Transverse colon (tissue), 4 donors: ENCODE results near the gene POLR1D. TPM values are rescaled to one million over a fixed set of nuclear protein-coding genes. Genes with fewer than 3 reads are reported as not detected.

Experiments
- DNase-seq: peaks from one replicate; pipeline ENCODE4 v3.0.0-alpha.2; 2019
- H3K27ac ChIP-seq, 4 donors: fragments of 200-600 bp; sonication (generic); 2 replicates each; pipeline ENCODE4 v1.5.1; 2016 to 2018; ENCODE audit warnings: inconsistent platforms in 4 of 4
- H3K27me3 ChIP-seq: fragments of 200-600 bp; sonication (generic); 2 replicates; pipeline ENCODE4 v1.5.1; 2017; ENCODE audit warnings: inconsistent platforms
- H3K36me3 ChIP-seq, 4 donors: fragments of 200-600 bp; sonication (generic); 2 replicates each; pipeline ENCODE4 v1.5.1; 2017 to 2019; ENCODE audit warnings: inconsistent platforms in 4 of 4
- H3K4me1 ChIP-seq, 4 donors: fragments of 200-600 bp; sonication (generic); 2 replicates each; pipeline ENCODE4 v1.5.1; 2017 to 2020; ENCODE audit warnings: inconsistent platforms in 4 of 4
- H3K4me3 ChIP-seq, 4 donors: fragments of 200-600 bp; sonication (generic); 1 replicate in 1 of 4; 2 replicates in 3 of 4; pipeline versions ENCODE4 v1.5.1 to v1.6.1; 2017 to 2019; ENCODE audit warnings: inconsistent platforms in 4 of 4
- H3K9me3 ChIP-seq, 2 donors: fragments of 200-600 bp; sonication (generic); 2 replicates each; pipeline ENCODE4 v1.5.1; 2017 to 2019; ENCODE audit warnings: inconsistent platforms in 2 of 2
- EP300 ChIP-seq: sonication (generic); formaldehyde crosslinking; IDR thresholded peaks from one replicate; pipeline ENCODE4 v1.6.1; 2017; ENCODE audit warnings: antibody characterized with exemption, low read depth
- POLR2A ChIP-seq: fragments of 450-650 bp; IDR thresholded peaks from one replicate; pipeline ENCODE4 v1.6.1; 2016; ENCODE audit warnings: antibody characterized with exemption, mild to moderate bottlenecking, moderate library complexity
- POLR2AphosphoS5 ChIP-seq, 3 donors: sonication (generic); formaldehyde crosslinking; IDR thresholded peaks; one replicate each; pipeline ENCODE4 v1.6.1; 2016; ENCODE audit warnings: antibody characterized with exemption in 3 of 3
- WGBS, 2 donors: methylation state at CpG; one replicate each; pipeline ENCODE4 v1.1.5; 2018; ENCODE audit warnings: low coverage in 1 of 2; 5-methylcytosine and 5-hydroxymethylcytosine counted together
- in situ Hi-C, 4 donors: fragments of 200-750 bp; cut with MboI; loops; one replicate each; pipeline versions ENCODE4 v1.15.0 to v1.15.1; 2017; ENCODE audit warnings: low sequenced_read_pairs in 3 of 4, low pct_ligation_motif_present in 1 of 4, low pct_unique_long_range_greater_than_20kb in 1 of 4
- intact Hi-C: fragments of 100-400 bp; cut with DNase I; formaldehyde crosslinking; loops from one replicate; pipeline ENCODE4 v1.15.1; 2023; ENCODE audit warnings: low total_unique reads
- total RNA-seq, 4 donors: library from RNA; depleted of rRNA; stranded (reverse); fragments of >200 nt; gene quantifications; one replicate each; pipeline ENCODE4 v1.1.0, GENCODE V29; 2016
- TF ChIP-seq, protein P1 (sequence below), 5 experiments: fragments of 200-600 bp in 3 of 5; fragments of 450-650 bp in 2 of 5; sonication (generic) in 3 of 5; IDR thresholded peaks; 1 replicate in 2 of 5; 2 replicates in 3 of 5; pipeline ENCODE4 v1.5.1; 2016 to 2017; ENCODE audit warnings: antibody characterized with exemption in 5 of 5, inconsistent platforms in 3 of 5, mild to moderate bottlenecking in 2 of 5, moderate library complexity in 1 of 5

The POLR1D gene
- total RNA-seq, 4 donors from 2014 or later: 45.6 to 120 (median 90.4) TPM

GRCh38 chr13:27672025-27672424, 50.3 kb downstream of the POLR1D start:
- intact Hi-C loops: no loop called here
- 100% methylated on average over 1 of the region's 1 CpG for WGBS, 2 donors
- Histone ChIP-seq H3K27ac (no peak overlapping the region), H3K27me3 (no peaks in the 10 kb centered on the region), H3K4me1 (no peaks in the 10 kb centered on the region), H3K4me3 (no peak overlapping the region), H3K36me3 (no peaks in the 10 kb centered on the region), H3K9me3 (no peaks in the 10 kb centered on the region)
- no peak for DNase-seq
- in situ Hi-C loops: no loop called here
- TF ChIP-seq, protein P1, sequence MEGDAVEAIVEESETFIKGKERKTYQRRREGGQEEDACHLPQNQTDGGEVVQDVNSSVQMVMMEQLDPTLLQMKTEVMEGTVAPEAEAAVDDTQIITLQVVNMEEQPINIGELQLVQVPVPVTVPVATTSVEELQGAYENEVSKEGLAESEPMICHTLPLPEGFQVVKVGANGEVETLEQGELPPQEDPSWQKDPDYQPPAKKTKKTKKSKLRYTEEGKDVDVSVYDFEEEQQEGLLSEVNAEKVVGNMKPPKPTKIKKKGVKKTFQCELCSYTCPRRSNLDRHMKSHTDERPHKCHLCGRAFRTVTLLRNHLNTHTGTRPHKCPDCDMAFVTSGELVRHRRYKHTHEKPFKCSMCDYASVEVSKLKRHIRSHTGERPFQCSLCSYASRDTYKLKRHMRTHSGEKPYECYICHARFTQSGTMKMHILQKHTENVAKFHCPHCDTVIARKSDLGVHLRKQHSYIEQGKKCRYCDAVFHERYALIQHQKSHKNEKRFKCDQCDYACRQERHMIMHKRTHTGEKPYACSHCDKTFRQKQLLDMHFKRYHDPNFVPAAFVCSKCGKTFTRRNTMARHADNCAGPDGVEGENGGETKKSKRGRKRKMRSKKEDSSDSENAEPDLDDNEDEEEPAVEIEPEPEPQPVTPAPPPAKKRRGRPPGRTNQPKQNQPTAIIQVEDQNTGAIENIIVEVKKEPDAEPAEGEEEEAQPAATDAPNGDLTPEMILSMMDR (IDR thresholded peaks at IDR 0.05): no peak
- TF ChIP-seq POLR2AphosphoS5 (IDR thresholded peaks at IDR 0.05) (no peak), POLR2A (no peak), EP300 (no peak)

Other genes starting within 250 kb of the POLR1D start
- 100 to 1,000 TPM in 1 of 4 donors, 10 to 100 TPM in 3; 43.1 to 195 (median 60.0) TPM for gene GTF3A, start 197.3 kb upstream of the POLR1D start, total RNA-seq
- gene MTIF3, start 171.3 kb upstream of the POLR1D start, total RNA-seq: 10 to 100 TPM; 27.7 to 98.3 (median 66.7) TPM
- 10 to 100 TPM in 3 of 4 donors, 1 to 10 TPM in 1; 1.8 to 29.6 (median 18.9) TPM for gene LNX2, start 1.4 kb upstream of the POLR1D start, total RNA-seq
- not detected for gene GSX1, start 170.6 kb downstream of the POLR1D start, total RNA-seq